Measurements from ENCODE around the gene INPP5F.
"Not testable (repeated sequence)": the region's sequence is repeated elsewhere in the genome, so short reads cannot be mapped to it uniquely, and the experiment has no call there.

Gene INPP5F

GRCh38 chr10:119769886-119770285 is 44.0 kb downstream of the INPP5F start:
- H3F3A ChIP-seq (ENCODE audit: insufficient read depth, low read length) = no peaks in the 10 kb centered on the region
- no peaks in the 10 kb centered on the region for H3K27me3 ChIP-seq (ENCODE audit: insufficient read depth, low read length)
- H3K79me2 ChIP-seq (ENCODE audit: insufficient read depth, low read length) = no peaks in the 10 kb centered on the region
- no peak overlapping the region for H2AFZ ChIP-seq (ENCODE audit: low read length)
- no peaks in the 10 kb centered on the region for H3K4me1 ChIP-seq (ENCODE audit: insufficient read depth, low read length, severe bottlenecking)
- no peaks in the 10 kb centered on the region for H4K20me1 ChIP-seq (ENCODE audit: insufficient read depth, low read length)
- H3K4me2 ChIP-seq (ENCODE audit: low read length) = no peak overlapping the region
- no peak for TF ChIP-seq CTCF (IDR thresholded peaks at IDR 0.05; ENCODE audit: low read length)
- TF ChIP-seq EZH2 (IDR thresholded peaks at IDR 0.05; ENCODE audit: borderline replicate concordance, low read length) = no peak
- H3K9me3 ChIP-seq (ENCODE audit: low read length) = no peaks in the 10 kb centered on the region
- H3K9ac ChIP-seq (ENCODE audit: low read length) = no peak overlapping the region
- H3K27ac ChIP-seq (ENCODE audit: low read depth, low read length, poor library complexity, severe bottlenecking) = no peak overlapping the region
- no peaks in the 10 kb centered on the region for H3K36me3 ChIP-seq (ENCODE audit: insufficient read depth, low read length)
- no peaks in the 10 kb centered on the region for H3K9me2 ChIP-seq (ENCODE audit: low read depth, low read length)
- no peak overlapping the region for H3K4me3 ChIP-seq (ENCODE audit: low read depth, low read length, poor library complexity, severe bottlenecking)

- no peak overlapping the region for H3K27ac ChIP-seq (ENCODE audit: low read depth, low read length, poor library complexity, severe bottlenecking)
- no peak overlapping the region for H3K4me2 ChIP-seq (ENCODE audit: low read length)
- no peak overlapping the region for H2AFZ ChIP-seq (ENCODE audit: low read length)
- no peaks in the 10 kb centered on the region for H3F3A ChIP-seq (ENCODE audit: insufficient read depth, low read length)
- H4K20me1 ChIP-seq (ENCODE audit: insufficient read depth, low read length) = no peaks in the 10 kb centered on the region
- no peaks in the 10 kb centered on the region for H3K9me2 ChIP-seq (ENCODE audit: low read depth, low read length)
- no peaks in the 10 kb centered on the region for H3K9me3 ChIP-seq (ENCODE audit: low read length)
- H3K4me3 ChIP-seq (ENCODE audit: low read depth, low read length, poor library complexity, severe bottlenecking) = no peak overlapping the region
- TF ChIP-seq EZH2 (IDR thresholded peaks at IDR 0.05; ENCODE audit: borderline replicate concordance, low read length) = no peak
- TF ChIP-seq CTCF (IDR thresholded peaks at IDR 0.05; ENCODE audit: low read length) = no peak
- H3K9ac ChIP-seq (ENCODE audit: low read length) = no peak overlapping the region
- H3K4me1 ChIP-seq (ENCODE audit: insufficient read depth, low read length, severe bottlenecking) = no peaks in the 10 kb centered on the region
- no peaks in the 10 kb centered on the region for H3K79me2 ChIP-seq (ENCODE audit: insufficient read depth, low read length)
- no peaks in the 10 kb centered on the region for H3K27me3 ChIP-seq (ENCODE audit: insufficient read depth, low read length)
- no peaks in the 10 kb centered on the region for H3K36me3 ChIP-seq (ENCODE audit: insufficient read depth, low read length)
These were observed 45.1 kb downstream of the INPP5F start for GRCh38 chr10:119770928-119771327.

- Histone ChIP-seq H3K27me3 (ENCODE audit: insufficient read depth, low read length) (no peaks in the 10 kb centered on the region), H4K20me1 (ENCODE audit: insufficient read depth, low read length) (no peaks in the 10 kb centered on the region), H3K9ac (ENCODE audit: low read length) (no peak overlapping the region), H3K27ac (ENCODE audit: low read depth, low read length, poor library complexity, severe bottlenecking) (no peak overlapping the region), H3K36me3 (ENCODE audit: insufficient read depth, low read length) (no peaks in the 10 kb centered on the region), H3K4me2 (ENCODE audit: low read length) (no peak overlapping the region), H3K9me2 (ENCODE audit: low read depth, low read length) (no peaks in the 10 kb centered on the region), H3K79me2 (ENCODE audit: insufficient read depth, low read length) (no peaks in the 10 kb centered on the region), H2AFZ (ENCODE audit: low read length) (no peak overlapping the region), H3F3A (ENCODE audit: insufficient read depth, low read length) (no peaks in the 10 kb centered on the region), H3K9me3 (ENCODE audit: low read length) (no peaks in the 10 kb centered on the region), H3K4me3 (ENCODE audit: low read depth, low read length, poor library complexity, severe bottlenecking) (no peak overlapping the region), H3K4me1 (ENCODE audit: insufficient read depth, low read length, severe bottlenecking) (no peaks in the 10 kb centered on the region)
- no peak for TF ChIP-seq CTCF (IDR thresholded peaks at IDR 0.05; ENCODE audit: low read length)
- no peak for TF ChIP-seq EZH2 (IDR thresholded peaks at IDR 0.05; ENCODE audit: borderline replicate concordance, low read length)
These were observed 46.5 kb downstream of the INPP5F start for GRCh38 chr10:119772334-119772733.

GRCh38 chr10:119773041-119773440 is 47.2 kb downstream of the INPP5F start:
- not testable (repeated sequence) for H3K79me2 ChIP-seq (ENCODE audit: insufficient read depth, low read length); H3K36me3 ChIP-seq (ENCODE audit: insufficient read depth, low read length); H3K9me2 ChIP-seq (ENCODE audit: low read depth, low read length); H3K27ac ChIP-seq (ENCODE audit: low read depth, low read length, poor library complexity, severe bottlenecking); H3K27me3 ChIP-seq (ENCODE audit: insufficient read depth, low read length); H3K9ac ChIP-seq (ENCODE audit: low read length); H3K4me1 ChIP-seq (ENCODE audit: insufficient read depth, low read length, severe bottlenecking); H3K4me2 ChIP-seq (ENCODE audit: low read length); H3K4me3 ChIP-seq (ENCODE audit: low read depth, low read length, poor library complexity, severe bottlenecking); H4K20me1 ChIP-seq (ENCODE audit: insufficient read depth, low read length); H3K9me3 ChIP-seq (ENCODE audit: low read length); H3F3A ChIP-seq (ENCODE audit: insufficient read depth, low read length); H2AFZ ChIP-seq (ENCODE audit: low read length)
